GM19455 (cell line): ENCODE data around the gene CDPF1.
A peak's percentile ranks its signal among the peaks of the same experiment; 100 is the strongest.
"Not testable (repeated sequence)": the region's sequence is repeated elsewhere in the genome, so short reads cannot be mapped to it uniquely, and the experiment has no call there.

ENCODE experiments used
- ATAC-seq: cut with Tn5 transposase; IDR thresholded peaks from one replicate; pipeline ENCODE4 v1.9.1; 2021; ENCODE audit not compliant: unreplicated experiment

The CDPF1 gene

DNA sequence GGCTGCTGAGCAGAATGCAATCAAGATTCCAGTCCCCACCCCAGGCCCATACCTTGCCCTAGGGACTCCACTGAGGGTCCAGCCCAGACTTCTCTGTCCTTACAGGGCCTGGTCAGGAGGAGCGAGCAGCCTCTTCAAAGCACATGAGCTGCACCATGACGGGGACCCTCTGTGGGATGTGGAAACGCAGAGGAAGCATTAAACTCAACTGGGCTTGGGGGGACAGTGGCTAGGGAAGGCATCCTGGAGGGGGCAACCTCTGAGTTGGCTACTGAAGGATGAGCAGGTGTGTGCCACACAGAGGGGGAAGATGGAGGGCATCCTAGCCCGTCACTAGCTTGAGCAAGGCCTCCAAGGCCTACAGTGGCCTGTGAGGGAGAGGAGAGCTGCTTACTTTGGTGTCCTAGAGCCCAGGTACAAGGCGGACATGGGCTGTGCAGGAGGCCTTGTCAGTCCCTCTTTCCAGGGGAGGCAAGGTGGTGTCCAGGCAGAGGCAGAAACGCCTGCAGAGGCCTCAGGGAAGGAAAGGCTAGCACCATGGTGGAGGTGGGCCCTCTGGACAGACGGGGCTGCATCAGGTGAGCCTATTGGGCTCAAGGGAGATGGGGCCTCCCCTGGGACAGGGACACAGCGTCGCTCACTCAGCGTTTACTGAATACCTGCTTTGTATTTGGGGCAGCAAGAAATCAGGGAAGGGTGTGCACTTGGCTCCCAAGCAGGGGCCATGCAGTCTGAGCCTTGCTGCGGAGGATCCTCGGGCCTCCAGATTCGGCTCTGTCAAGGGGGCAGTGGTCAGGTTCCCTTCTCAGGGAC, 32.0 kb upstream of the CDPF1 start:
- ATAC-seq = no peak

DNA sequence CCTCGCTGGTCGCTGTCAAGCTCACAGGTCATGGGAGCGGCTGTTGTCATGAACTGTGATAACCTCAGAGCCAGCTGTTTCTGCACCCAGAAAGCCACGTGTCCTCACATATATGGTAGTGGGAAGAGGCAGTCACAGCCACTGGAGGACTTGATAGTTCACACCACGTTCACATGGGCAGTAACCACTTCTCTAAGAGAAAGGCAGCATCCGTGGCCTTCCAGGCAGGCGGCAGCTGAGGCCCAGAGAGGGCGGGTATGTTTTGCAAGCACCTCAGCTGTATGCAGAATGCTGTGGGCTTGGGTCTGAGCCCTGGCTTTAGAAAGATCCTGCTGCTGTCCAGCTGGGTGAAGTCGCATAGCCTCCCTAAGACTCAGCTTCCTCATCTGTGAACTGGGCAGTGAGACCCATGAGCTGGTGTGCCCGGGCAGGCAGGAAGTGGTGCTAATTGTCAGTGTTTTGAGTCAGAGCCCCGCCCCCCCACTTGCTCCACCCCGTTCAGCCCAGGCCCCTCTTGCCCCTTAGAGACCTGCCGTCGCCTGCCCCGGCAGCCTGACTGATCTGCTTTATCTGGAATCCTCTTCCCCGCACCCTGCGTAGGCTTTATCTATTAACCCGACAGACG, 31.0 kb upstream of the CDPF1 start:
- no peak for ATAC-seq

DNA sequence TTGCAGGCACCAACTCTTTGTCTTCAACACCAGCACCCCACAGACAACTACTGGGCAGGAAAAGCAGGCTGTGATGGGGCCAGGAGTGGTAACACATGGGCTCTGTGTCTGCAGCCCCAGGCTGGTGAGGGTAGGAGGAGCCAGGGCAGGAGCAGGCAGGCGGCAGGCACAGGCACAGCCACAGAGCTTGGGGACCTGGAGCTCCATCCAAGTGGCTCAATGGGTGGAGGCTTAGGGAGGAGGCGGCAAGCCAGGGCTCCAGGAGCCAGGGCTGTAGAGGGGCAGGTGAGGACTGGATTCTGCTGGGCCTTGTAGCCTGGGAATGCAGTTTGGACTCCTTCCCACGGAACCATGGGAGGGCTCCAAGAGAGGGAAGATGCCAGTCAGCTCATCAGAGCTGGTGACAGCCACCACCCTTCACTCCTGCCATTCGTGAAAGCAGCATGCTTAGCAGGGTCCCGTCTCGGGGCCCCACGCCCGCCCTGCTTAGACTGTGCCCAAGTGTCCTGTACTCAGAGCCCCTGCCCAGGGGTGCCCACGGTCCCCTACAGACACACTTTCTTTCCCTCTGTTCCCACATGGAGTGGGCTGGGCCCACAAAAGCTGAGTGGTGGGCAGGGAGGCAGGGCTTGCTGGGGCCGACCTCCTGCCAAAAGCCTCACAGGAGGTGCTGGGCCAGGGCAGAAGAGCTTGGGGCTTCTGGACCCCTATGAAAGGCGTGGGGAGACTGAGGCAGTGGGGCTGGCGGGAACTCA, 30.1 kb upstream of the CDPF1 start:
- no peak for ATAC-seq

DNA sequence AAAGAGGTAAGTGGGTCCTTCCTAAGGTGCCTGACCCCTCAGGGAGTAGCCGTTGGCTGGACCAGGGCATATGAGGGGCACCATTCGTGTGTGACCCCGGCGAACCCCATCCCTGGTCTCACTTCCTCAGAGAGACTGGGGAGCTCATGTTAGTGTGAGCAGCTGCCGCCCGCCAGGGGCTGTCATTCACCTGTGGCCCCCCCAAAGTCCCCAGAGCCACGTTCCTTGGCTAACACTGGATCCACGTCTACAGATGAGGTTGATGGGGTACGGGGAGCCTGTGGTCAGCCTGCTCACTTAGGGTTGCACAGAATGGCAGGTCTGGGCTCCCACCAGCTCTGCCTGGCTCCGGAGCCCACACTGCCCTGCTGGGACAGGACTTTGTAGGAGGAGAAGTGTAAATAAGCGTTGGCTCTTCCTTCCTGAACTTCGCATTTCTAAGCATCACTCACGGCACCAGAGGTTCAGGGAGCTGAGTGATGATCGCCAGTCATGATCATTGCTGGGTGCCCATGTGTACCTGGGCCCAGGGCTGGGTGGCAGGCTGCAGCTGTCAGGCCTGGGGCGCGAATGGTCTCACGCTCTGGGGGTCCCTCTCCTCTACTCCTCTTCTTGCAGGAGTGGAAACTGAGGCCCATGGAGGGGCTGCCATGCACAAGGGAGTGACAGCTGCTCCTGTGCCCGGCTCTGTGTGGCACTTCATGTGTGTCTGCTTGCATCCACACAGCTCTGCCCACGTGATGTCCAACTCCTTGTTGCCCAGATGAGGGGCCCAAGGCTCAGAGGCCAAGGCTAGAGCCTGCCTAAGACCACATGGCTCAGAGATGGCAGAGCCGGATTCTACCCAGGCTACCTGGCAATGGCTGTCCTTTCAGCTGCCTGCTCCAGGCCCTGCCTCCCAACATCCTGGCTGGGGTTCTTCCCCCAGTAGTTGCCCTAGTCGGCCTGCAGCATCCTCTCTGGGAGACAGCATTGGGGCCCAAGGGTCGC, 28.9 kb upstream of the CDPF1 start:
- no peak for ATAC-seq

DNA sequence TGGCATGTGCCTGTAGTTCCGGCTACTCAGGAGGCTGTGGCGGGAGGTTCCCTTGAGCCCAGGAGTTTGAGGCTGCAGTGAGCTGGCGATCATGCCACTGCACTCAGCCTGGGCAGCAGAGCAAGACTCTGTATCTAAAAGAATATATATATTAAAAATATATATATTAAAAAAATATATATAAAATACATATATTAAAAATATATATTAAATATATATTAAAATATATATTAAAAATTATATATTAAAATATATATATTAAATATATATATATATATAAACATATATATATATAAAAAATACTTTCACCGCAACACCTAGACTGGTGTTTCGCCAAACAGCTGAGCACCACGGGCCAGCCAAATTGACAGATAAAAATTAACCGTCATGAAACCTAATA, 26.5 kb upstream of the CDPF1 start:
- ATAC-seq = no peak

DNA sequence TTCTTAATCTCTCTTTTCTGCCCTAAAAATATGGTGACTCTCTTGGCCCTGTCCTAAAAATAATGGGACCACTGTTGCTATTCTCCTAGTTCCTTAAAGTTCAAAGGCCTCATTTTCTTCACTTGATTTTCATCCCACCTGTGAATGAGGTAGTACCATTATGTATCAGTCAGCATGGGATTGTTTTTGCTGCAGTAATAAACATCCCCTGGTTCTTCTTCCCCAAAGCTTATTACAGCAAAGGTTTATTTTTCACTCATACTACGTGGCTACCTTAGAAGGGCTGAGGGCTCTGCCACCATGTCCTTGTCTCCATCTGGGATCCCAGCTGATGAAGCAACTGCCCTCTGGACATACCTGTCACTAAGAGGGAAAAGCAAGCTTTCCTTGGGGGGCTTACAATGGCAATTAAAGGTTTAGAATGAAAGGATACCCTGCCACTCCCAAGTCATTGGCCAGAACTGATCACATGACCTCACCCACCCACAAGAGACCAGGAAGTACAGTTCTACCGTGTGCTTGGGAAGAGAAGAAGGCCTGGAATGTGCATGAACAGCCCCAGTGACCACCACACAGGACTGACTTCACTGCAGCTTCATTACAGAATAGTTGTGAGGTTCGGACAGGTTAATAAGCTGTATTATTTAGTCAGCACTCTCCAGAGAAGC, 25.5 kb upstream of the CDPF1 start:
- no peak for ATAC-seq

DNA sequence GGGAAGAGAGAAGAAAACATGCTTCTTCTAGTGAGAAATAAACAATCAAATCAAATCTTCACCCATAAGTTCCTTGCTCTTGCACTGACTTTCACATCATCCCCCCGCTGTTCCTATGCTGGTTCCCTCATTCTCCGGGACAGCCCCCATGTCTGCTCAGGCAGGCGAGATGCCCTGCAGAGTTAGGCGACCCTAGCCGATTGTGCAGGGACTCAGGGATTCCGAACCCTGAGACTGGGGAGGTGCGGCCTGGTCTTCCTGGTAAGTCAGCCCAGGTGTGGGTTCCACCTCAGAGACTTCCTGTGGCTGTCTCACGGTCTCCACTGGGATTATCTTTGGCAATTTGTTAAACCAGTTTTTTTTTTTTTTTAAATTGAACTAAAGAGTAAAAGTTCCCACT, 24.3 kb upstream of the CDPF1 start:
- ATAC-seq = no peak

DNA sequence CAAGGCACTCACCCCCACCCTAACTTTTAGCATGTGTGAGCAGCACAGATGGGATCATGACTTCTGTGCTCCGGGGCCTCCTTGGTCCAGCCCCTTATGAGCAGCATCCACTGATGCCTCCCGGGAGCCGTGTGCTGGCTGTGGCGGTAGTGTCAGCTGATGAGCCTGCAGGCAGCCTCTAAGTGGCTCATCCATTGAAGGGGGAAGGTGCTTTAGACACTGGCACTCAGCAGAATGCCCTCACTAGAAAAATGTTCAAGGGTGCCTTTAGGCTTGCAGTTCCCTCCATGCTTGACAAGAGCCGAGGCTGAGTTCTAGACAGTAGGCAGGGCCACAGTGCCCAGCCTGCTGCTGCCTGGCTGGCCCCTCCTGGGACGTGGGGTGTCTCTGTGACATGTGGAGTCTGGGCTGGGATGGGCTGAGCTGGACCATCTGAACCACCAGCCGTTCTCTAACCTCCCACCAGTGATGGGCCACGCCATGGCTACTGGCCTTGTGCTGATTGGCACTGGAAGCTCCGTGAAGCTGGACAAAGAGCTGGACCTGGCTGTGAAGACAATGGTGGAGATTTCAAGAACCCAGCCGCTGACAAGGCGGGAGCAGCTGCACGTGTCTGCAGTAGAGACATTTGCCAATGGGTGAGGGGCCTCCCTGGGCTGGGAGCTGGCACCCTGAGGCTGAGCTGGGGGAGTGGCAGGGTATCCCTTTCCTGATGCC, 23.5 kb upstream of the CDPF1 start:
- no peak for ATAC-seq

DNA sequence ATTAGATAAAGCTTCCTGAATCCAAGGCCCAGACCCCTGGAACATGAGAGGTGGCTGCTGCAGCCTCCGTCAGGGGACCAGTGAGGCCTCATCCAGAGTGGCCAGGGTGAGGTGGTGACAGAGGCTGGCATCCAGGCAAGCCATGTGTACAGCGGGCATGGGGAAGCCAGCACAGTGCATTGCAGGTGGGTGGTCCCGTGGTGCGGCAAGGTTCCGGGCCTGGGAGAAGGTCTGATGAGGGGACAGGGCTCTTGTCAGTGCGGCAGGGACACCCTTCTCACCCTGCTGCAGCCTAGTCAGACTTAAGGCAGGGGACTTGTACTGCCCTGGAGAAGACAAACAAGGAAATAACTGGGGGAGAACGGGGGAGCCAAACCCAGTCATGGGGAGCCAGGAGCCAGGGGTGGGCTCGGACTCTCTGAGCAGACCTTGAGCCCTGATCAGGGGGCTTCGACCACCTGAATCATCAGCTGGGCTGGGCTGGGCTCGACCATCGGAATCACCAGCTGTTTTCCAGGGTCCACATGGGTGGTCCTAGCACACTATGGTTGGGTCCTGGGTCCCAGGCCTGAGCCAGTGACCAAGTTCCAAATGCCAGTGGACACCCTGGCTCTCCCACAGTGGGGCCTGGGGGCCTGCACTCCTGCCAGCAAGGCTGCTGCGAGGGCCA, 22.8 kb upstream of the CDPF1 start:
- no peak for ATAC-seq

DNA sequence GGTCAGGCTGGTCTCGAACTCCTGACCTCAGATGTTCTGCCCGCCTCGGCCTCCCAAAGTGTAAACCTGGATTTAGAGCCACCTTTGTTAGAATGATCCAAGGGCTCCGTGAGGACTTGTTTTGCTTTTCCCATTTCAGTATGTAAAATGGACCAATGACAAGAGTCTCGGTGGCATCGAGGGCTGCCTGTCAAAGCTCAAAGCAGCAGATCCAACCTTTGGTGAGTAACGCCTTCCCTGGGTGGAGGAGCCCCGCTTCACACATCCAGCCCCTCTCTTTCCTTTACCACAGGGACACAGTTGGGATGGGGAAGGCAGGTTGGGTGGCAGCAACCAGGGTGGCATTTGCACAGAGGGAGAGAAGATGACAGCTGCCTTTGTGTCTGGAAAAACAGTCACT, 22.1 kb upstream of the CDPF1 start:
- no peak for ATAC-seq

DNA sequence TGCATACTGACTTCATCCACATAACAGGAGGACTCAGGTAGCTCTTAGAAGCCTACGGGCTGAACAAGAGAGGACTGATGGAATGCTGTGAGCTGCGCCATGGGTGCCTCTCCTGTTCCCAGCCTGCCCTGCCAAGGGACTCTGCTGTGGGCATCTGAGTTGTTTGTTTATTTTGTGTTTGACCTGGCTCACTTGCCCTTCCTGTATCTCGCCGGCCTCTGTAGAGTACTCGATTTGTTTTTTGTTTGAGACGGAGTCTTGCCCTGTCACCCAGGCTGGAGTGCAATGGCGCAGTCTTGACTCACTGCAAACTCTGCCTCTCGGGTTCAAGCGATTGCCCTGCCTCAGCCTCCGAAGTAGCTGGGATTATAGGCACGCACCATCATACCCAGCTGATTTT, 19.5 kb upstream of the CDPF1 start:
- ATAC-seq = no peak

DNA sequence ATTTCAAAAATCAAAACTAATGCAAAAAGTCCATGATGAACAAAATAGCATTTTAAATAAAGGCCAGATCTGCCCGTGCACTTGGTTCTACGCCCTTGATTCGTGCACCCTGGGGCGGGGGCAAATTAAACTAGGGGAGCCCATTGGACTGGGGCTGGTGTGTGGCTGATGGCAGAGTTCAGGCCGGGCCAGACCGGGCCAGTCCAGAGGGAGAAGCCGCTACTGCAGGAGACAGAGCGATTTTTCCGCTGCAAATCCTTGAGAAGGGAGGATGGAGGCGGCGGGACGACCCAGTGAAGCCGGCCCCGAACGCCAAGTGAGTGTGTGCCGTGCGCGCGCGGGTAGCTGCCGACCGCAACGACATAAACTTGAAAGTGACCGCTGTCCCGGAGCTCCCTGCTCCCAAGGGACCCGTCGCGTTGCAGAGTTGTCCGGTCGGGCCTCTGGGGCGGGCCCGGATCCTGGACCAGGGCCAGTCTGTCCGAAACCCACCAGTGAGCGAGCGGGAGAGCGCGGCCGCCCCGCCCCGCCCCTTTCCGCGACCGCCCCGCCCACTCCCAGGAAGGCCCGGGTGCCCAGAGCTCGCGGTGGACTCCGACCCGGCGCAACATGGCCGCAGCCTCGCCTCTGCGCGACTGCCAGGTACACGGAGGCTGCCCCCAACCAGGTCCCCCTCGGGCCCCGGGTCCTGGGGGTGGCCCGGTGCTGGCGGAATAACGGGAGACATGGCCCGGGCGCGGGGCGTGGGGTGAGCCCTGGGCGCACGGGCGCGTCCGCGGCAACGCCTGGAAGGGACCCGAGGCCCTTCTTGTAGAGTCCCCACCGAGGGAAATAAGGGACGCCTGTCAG, 17.6 kb upstream of the CDPF1 start, which contains the start of gene TTC38:
TTC38 (plus strand) TSS at position 578 of the 849 bp plus-strand sequence; CDS start at position 610, 32 bp downstream.
- peak; percentile 86 for ATAC-seq

DNA sequence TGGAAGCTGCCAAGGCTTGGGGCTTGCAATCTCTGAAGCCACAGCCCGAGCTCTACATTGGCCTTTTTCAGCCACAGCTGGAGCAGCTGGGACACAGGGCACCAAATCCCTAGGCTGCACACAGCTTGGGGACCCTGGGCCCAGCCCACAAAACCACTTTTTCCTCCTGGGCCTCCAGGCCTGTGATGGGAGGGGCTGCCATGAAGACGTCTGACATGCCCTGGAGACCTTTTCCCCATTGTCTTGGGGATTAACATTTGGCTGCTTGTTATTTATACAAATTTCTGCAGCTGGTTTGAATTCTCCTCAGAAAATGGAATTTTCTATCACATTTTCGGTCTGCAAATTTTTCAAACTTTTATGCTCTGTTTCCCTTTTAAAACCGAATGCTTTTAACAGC, 15.5 kb upstream of the CDPF1 start:
- not testable (repeated sequence) for ATAC-seq

DNA sequence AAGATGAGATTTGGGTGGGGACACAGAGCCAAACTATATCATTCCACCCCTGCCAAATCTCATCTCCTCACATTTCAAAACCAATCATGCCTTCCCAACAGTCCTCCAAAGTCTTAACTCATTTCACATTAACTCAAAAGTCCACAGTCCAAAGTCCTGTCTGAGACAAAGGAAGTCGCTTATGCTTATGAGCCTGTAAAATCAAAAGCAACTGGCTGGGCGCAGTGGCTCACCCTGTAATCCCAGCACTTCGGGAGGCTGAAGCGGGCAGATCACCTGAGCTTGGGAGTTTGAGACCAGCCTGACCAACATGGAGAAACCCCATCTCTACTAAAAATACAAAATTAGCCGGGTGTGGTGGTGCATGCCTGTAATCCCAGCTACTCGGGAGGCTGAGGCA, 14.4 kb upstream of the CDPF1 start:
- not testable (repeated sequence) for ATAC-seq

DNA sequence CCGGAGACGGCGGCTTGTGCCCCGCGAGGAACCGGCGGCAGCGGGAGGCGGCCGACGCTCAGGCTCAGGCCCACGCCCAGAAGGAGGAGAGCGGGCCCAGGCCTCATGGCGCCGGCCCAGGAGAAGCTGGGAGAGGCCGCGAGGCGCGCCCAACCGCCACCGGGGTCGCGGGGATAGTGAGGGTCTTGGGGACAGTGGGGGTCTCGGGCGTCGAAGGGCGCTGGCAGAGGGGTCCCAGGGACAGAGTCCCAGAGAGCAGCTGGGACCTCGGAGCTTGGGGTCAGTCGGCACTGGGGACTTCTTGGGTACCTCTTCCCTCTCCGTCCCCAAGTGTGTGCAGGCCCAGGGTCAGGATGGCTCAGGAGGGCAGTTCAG, 13.1 kb upstream of the CDPF1 start, which contains the start of gene PKDREJ:
PKDREJ (minus strand) TSS at position 128 of the 375 bp plus-strand sequence; CDS start at position 107, 21 bp downstream.
- ATAC-seq = no peak

DNA sequence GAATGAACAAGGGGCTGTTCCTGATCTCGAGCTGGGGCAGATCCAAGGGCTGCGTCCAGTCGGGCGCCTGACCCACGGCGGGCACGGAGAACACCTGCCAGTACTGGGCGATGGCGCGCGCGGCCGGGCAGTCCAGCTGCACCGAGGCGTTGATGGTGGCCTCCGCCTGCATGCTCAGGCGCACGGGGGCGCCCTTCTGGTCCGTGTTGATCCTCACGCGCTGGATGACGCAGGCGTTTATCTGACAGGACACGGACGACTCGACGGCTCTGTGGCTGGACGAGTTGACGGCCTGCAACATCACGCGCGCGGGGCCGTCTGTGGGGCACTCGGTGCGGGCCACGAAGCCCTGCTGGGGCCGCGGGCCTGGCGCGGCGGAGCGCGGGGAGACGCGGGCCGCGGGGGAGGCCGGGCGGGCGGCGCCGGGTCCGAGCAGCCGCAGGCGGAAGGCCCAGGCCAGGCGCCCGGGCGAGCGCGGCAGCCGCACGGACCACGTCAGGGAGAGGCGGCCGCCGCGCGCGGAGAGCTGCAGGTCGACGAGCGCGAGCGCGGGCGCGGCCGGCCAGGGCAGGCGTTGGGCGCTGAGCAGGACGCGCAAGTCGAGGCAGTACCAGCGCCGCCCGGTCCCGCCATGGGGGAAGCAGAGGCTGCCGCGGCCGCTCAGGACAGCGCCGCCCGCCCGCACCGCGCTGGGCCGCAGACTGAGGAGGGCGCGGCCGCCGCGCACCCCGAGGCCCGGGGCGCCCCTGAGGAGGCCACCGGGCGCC, 12.5 kb upstream of the CDPF1 start:
- no peak for ATAC-seq

DNA sequence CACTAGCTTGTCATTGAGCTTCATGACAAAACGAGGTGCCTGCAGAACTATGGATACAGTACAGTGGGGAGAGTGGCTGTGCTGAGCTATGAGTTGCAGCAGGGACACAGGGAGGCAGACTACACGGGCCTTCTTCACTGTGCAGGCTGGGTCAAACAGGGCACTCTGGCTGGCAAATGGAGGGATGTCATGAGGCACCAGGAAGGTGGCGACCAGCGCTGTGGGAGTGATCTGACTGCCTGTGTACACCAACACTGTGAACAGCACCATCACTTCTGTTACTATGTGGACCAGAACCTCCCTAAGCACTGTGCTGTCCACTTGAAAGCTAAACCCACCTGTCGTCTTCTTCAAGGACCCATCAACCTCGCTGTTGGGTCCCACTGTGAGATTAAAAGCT, 9.9 kb upstream of the CDPF1 start:
- no peak for ATAC-seq
